Activated T-helper 1 cell treated with anti-CD3 and anti-CD28 coated beads, Interleukin-2, amount 50 U/mL, for 16 hours (primary cell): ENCODE data around the gene GRID2.

Experiments used
- DNase-seq, 2 donors: peaks; one replicate each; pipeline ENCODE4 v3.0.0-alpha.2; 2020; ENCODE audit warnings: low read depth in 1 of 2, low spot score in 1 of 2

Gene GRID2

GRCh38 chr4:93373893-93374860 is 1070.4 kb downstream of the GRID2 start:
- DNase-seq: no peak

- DNase-seq: no peak
These were observed 1080.5 kb downstream of the GRID2 start for GRCh38 chr4:93384241-93384640.

- DNase-seq: no peak
These were observed 1081.1 kb downstream of the GRID2 start for GRCh38 chr4:93384887-93385286.

GRCh38 chr4:93394545-93395081 is 1090.8 kb downstream of the GRID2 start:
- no peak for DNase-seq

GRCh38 chr4:93396272-93396671 is 1092.5 kb downstream of the GRID2 start:
- no peak for DNase-seq

- DNase-seq: no peak
These were observed 1099.8 kb downstream of the GRID2 start for GRCh38 chr4:93403571-93403970.

- no peak for DNase-seq
These were observed 1103.9 kb downstream of the GRID2 start for GRCh38 chr4:93407493-93408275.

- DNase-seq: no peak
These were observed 1105.3 kb downstream of the GRID2 start for GRCh38 chr4:93409035-93409434.

- no peak for DNase-seq
These were observed 1110.3 kb downstream of the GRID2 start for GRCh38 chr4:93414041-93414550.

- no peak for DNase-seq
These were observed 1112.8 kb downstream of the GRID2 start for GRCh38 chr4:93416344-93417128.

- DNase-seq: no peak
These were observed 1127.6 kb downstream of the GRID2 start for GRCh38 chr4:93431371-93431770.

GRCh38 chr4:93433840-93434239 is 1130.1 kb downstream of the GRID2 start:
- DNase-seq: no peak

GRCh38 chr4:93436000-93436626 is 1132.3 kb downstream of the GRID2 start:
- no peak for DNase-seq

- no peak for DNase-seq
These were observed 1134.2 kb downstream of the GRID2 start for GRCh38 chr4:93437991-93438390.

- DNase-seq: no peak
These were observed 1141.1 kb downstream of the GRID2 start for GRCh38 chr4:93444860-93445259.

GRCh38 chr4:93446038-93446437 is 1142.3 kb downstream of the GRID2 start:
- DNase-seq: no peak

- DNase-seq: no peak
These were observed 1145.0 kb downstream of the GRID2 start for GRCh38 chr4:93448691-93449293.

GRCh38 chr4:93451954-93452353 is 1148.2 kb downstream of the GRID2 start:
- DNase-seq: no peak

- DNase-seq: no peak
These were observed 1157.8 kb downstream of the GRID2 start for GRCh38 chr4:93461541-93461940.

GRCh38 chr4:93466446-93466845 is 1162.7 kb downstream of the GRID2 start:
- DNase-seq: no peak
